ENCODE data around the gene PID1. TPM values are rescaled to one million over a fixed set of nuclear protein-coding genes. Genes with fewer than 3 reads are reported as not detected.

The PID1 gene
- total RNA-seq, 4 donors from 2014 or later, result 1.0 to 33.0 (median 8.4) TPM

- H3K27ac ChIP-seq, result no peak overlapping the region
- no peak for DNase-seq
- intact Hi-C loops (cut with DNase I), result no loop called here
- H3K9me3 ChIP-seq, result no peaks in the 10 kb centered on the region
- no peaks in the 10 kb centered on the region for H3K27me3 ChIP-seq
- WGBS, 2 donors, result 71 to 72% methylated on average over 5 of the region's 5 CpGs
- H3K36me3 ChIP-seq, result no peaks in the 10 kb centered on the region
- no peaks in the 10 kb centered on the region for H3K4me1 ChIP-seq
- H3K4me3 ChIP-seq, result no peak overlapping the region
- TF ChIP-seq CTCF (IDR thresholded peaks at IDR 0.05) (no peak), POLR2A (IDR thresholded peaks at IDR 0.05) (no peak)
Measured at GRCh38 chr2:229111744-229112143, 159.3 kb downstream of the PID1 start.

GRCh38 chr2:229109195-229109594 lies 161.9 kb downstream of the PID1 start:
- TF ChIP-seq POLR2A (IDR thresholded peaks at IDR 0.05) (no peak), CTCF (IDR thresholded peaks at IDR 0.05) (no peak)
- intact Hi-C loops (cut with DNase I), result no loop called here
- Histone ChIP-seq H3K9me3 (no peaks in the 10 kb centered on the region), H3K36me3 (no peaks in the 10 kb centered on the region), H3K4me1 (no peaks in the 10 kb centered on the region), H3K27ac (no peak overlapping the region), H3K27me3 (no peaks in the 10 kb centered on the region), H3K4me3 (no peak overlapping the region)
- WGBS, 2 donors, result 91 to 93% methylated on average over 7 of the region's 7 CpGs
- no peak for DNase-seq

- Histone ChIP-seq H3K4me1 (no peaks in the 10 kb centered on the region), H3K4me3 (no peak overlapping the region), H3K9me3 (no peaks in the 10 kb centered on the region), H3K27me3 (no peaks in the 10 kb centered on the region), H3K27ac (no peak overlapping the region), H3K36me3 (no peaks in the 10 kb centered on the region)
- no peak for DNase-seq
- TF ChIP-seq POLR2A (IDR thresholded peaks at IDR 0.05) (no peak), CTCF (IDR thresholded peaks at IDR 0.05) (no peak)
- 80 to 82% methylated on average over 7 of the region's 7 CpGs for WGBS, 2 donors
- intact Hi-C loops (cut with DNase I), result no loop called here
Measured at GRCh38 chr2:229107601-229108000, 163.5 kb downstream of the PID1 start.

- no peak for DNase-seq
- no peaks in the 10 kb centered on the region for H3K4me1 ChIP-seq
- whole genome bisulfite sequencing, 2 donors, result 43 to 67% methylated on average over 7 of the region's 7 CpGs
- no peaks in the 10 kb centered on the region for H3K27me3 ChIP-seq
- intact Hi-C loops (cut with DNase I), result no loop called here
- H3K9me3 ChIP-seq, result no peaks in the 10 kb centered on the region
- no peaks in the 10 kb centered on the region for H3K36me3 ChIP-seq
- TF ChIP-seq CTCF (IDR thresholded peaks at IDR 0.05), result no peak
- no peak for TF ChIP-seq POLR2A (IDR thresholded peaks at IDR 0.05)
- no peak overlapping the region for H3K4me3 ChIP-seq
- no peak overlapping the region for H3K27ac ChIP-seq
Measured at GRCh38 chr2:229104974-229105387, 166.1 kb downstream of the PID1 start.

- TF ChIP-seq CTCF (IDR thresholded peaks at IDR 0.05) (no peak), POLR2A (IDR thresholded peaks at IDR 0.05) (no peak)
- H3K9me3 ChIP-seq, result no peaks in the 10 kb centered on the region
- no peaks in the 10 kb centered on the region for H3K27me3 ChIP-seq
- DNase-seq, result no peak
- no peaks in the 10 kb centered on the region for H3K36me3 ChIP-seq
- H3K27ac ChIP-seq, result no peak overlapping the region
- no peak overlapping the region for H3K4me3 ChIP-seq
- H3K4me1 ChIP-seq, result no peaks in the 10 kb centered on the region
- WGBS, 2 donors, result 83 to 96% methylated on average over 3 of the region's 3 CpGs
- intact Hi-C loops (cut with DNase I), result no loop called here
Measured at GRCh38 chr2:229104025-229104424, 167.1 kb downstream of the PID1 start.

Data from esophagus squamous epithelium (tissue), 5 donors.